Cardiac fibroblast (primary cell): ENCODE measurements around the gene SLC29A4.
"Not testable (repeated sequence)": the region's sequence is repeated elsewhere in the genome, so short reads cannot be mapped to it uniquely, and the experiment has no call there.

Experiments
- DNase-seq, 2 donors: peaks; one replicate each; pipeline versions ENCODE4 v3.0.0 to v3.0.0-alpha.2; 2010; ENCODE audit warnings: low read depth in 2 of 2
- H3K4me3 ChIP-seq, 2 donors: replicated peaks in 1 of 2; 1 replicate in 1 of 2; 2 replicates in 1 of 2; pipeline ENCODE4 v1.5.1; 2011; ENCODE audit warnings: low read depth in 2 of 2, low read length in 2 of 2, mild to moderate bottlenecking in 2 of 2, moderate library complexity in 1 of 2
- TF ChIP-seq, protein P1 (sequence below): IDR thresholded peaks from one replicate; pipeline ENCODE4 v1.5.1; 2011; ENCODE audit warnings: low read depth, mild to moderate bottlenecking, low read length, inconsistent platforms

The SLC29A4 gene

DNA sequence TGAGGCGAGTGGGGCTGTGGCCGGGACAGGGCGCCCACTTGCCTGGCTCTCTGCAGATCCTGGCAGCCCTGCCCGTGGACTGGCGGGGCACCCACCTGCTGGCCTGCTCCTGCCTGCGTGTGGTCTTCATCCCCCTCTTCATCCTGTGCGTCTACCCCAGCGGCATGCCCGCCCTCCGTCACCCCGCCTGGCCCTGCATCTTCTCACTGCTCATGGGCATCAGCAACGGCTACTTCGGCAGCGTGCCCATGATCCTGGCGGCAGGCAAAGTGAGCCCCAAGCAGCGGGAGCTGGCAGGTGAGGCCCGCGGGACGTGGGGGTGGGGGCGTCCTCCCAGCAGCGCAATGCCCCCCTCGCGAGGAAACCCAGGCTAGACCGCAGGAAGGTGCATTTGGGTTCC, 17.6 kb downstream of the SLC29A4 start:
- TF ChIP-seq, protein P1, sequence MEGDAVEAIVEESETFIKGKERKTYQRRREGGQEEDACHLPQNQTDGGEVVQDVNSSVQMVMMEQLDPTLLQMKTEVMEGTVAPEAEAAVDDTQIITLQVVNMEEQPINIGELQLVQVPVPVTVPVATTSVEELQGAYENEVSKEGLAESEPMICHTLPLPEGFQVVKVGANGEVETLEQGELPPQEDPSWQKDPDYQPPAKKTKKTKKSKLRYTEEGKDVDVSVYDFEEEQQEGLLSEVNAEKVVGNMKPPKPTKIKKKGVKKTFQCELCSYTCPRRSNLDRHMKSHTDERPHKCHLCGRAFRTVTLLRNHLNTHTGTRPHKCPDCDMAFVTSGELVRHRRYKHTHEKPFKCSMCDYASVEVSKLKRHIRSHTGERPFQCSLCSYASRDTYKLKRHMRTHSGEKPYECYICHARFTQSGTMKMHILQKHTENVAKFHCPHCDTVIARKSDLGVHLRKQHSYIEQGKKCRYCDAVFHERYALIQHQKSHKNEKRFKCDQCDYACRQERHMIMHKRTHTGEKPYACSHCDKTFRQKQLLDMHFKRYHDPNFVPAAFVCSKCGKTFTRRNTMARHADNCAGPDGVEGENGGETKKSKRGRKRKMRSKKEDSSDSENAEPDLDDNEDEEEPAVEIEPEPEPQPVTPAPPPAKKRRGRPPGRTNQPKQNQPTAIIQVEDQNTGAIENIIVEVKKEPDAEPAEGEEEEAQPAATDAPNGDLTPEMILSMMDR, result no peak
- no peak for DNase-seq
- H3K4me3 ChIP-seq, result no peak overlapping the region

DNA sequence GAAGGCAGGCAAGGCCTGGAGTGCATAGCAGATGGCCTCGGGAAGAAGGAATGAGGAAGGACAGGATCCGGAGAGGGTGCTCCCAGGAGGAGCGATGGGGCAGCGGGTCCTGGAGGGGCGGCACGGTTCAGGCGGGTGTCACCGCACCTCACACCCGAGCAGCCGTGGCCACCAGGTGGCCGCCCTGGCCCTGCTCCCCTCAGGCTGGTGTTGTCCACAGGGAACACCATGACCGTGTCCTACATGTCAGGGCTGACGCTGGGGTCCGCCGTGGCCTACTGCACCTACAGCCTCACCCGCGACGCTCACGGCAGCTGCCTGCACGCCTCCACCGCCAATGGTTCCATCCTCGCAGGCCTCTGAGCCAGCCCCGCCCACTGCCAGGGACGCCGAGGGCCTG, 19.8 kb downstream of the SLC29A4 start:
- H3K4me3 ChIP-seq, result no peak overlapping the region
- TF ChIP-seq, protein P1, result no peak
- no peak for DNase-seq

DNA sequence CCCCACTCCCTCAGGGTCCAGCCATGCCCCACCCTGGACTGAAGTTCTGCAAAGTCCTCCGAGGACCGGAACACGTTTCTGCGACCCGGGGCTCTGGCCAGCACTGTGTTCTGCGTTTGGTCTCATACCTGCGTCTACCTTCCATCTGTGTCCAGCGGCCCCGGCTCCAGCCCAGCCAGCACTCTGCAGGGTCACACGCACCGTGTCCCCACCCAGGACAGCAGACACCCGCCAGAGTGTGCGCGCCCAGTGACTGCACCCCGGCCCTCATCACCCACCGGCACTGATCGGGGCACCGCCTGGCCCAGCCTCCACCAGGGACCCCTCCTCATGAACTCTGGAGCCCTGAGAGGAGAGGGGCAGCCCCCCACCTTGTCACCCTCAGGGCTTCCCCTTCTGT, 20.3 kb downstream of the SLC29A4 start:
- TF ChIP-seq, protein P1, result no peak
- no peak for DNase-seq

DNA sequence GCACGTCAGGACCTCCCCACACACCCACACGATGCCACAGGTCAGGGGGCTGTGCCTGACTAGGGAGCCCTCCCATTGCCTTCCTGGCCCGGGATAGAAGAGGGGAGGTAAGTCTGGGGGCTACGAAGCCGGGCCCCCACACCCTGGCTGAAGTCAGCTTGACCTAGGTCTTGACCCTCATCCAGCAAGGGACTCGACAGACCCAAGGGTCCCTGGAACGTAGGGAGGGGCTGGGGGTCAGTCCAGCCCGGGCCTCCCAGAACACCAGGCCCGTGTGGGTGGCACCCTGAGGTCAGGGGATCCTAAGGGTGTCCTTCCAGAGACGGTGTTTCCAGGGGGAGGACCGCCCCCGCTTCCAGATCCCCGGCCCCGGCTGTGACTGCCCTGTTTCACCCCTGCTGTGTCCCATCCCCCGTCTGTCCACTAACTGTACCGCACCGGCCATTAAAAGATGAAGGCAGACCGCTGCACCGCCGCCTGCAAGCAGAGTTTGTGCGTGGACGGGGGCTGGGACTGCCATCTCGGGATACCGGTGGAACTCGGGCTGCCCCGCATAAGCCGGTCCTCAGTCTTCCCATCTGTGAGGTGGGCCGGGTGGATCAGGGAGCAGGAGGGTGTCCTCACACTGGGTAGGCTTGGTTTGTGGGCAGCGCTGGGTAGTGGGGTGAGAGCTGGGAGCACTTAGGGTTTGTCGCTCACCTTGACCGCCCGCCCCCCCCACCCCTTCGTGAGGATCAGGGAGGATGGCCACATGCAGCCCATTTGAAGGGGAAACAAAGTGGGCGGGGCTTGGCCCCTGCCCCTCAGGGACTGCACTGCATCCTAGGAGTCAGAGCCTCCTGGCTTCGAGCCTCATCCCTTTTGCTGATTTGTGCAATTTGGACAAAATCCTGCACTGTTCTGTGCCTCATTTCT, 21.1 kb downstream of the SLC29A4 start:
- TF ChIP-seq, protein P1, result no peak
- H3K4me3 ChIP-seq, result no peak overlapping the region
- DNase-seq, result no peak

More for the DNA sequence above, 20.3 kb downstream of the SLC29A4 start:
- H3K4me3 ChIP-seq, result no peak overlapping the region

DNA sequence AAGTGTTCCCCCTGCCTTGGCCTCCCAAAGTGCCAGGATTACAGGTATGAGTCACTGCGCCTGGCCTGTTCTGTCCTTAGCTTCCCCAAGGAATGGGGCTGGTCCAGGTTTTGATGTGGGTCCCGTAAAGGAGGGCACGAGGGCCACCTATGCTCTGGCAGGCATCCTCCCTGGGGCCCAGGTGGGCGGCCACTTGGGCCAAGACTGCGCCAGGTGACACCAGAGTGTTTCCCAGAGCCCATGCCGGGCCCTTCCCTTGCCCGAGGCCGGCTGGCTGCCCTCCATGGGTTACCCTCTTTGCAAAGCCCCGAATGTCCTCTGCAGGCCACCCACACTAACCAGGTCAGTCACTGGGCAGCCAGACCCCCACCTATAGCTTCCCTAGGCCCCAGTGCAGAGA, 22.3 kb downstream of the SLC29A4 start:
- H3K4me3 ChIP-seq, result not testable (repeated sequence)

DNA sequence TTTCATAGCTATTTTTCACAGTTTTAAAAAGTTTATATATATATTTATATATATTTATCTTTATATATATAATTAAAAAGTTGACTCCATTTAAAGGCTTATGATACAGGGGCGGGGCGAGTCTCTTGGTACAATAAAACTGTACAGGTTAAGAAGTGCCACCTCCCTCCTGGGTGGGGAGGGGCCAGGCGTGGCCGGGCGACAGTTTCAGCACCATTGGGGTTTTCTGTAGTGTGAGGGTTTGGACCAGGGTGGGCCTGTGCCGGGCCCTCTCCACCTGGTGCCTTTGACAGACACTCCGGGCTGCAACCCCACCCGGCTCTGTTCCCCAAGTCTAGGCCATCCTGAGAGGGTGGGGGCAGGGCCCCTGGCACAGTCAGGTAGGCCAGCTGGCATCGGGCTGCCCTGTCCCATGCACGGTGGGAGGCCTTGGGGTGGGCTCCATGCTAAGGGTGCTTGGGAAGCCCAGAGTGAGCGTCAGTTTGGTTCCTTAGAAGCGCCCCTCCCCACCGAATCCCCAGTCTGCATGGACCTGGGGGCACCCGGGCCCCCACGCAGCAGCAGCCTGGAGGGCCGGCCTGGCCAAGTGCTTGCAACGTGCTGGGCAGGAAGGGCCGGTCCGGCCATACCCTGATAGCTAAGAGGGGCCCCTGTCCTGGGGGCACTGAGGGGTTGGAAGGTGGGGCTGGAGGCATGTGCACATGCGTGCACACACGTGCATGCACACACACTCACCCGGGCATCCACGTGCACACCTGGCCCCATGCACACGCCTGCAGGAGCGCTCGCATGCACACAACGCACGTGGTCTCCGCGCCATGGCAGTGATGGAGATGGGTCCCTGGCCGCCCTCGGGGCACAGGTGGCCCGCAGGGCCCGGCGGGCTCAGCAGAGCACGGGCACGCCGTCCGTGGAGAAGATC, 24.7 kb downstream of the SLC29A4 start:
- H3K4me3 ChIP-seq, DNase-seq: not testable (repeated sequence)

More for the DNA sequence above, 22.3 kb downstream of the SLC29A4 start:
- DNase-seq, result not testable (repeated sequence)

DNA sequence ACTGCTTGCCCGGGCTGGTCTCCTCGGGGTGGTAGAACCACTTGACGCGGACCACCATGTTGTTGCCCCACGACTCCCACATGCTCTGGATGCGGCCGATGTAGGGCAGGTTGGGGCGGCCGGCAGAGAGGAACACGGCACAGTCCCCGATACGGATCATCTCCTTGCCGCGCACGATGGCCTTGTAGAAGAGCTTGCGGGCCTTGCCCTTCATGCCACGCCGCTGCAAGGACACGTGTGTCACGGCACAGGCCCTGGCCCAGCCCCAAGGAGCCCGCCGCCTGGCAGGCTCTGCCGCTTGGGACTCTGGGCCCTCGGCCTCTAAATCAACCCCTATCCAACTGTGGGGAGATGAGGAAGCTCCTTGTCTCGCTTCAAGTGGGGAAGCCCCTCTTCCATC, 26.4 kb downstream of the SLC29A4 start:
- no peak overlapping the region for H3K4me3 ChIP-seq
- DNase-seq, result no peak
- TF ChIP-seq, protein P1, result no peak
